Right renal cortex interstitium (tissue), 3 donors: ENCODE results near the gene CACNA1C. TPM values are rescaled to one million over a fixed set of nuclear protein-coding genes. Genes with fewer than 3 reads are reported as not detected.

Source experiments
- DNase-seq, 3 donors: peaks; one replicate each; pipeline ENCODE4 v3.0.0-alpha.2; 2013; ENCODE audit warnings: low read depth in 3 of 3, low spot score in 2 of 3
- polyA plus RNA-seq, 3 donors: library from polyadenylated mRNA; unstranded; fragments of 120-200 nt; gene quantifications; one replicate each; pipeline ENCODE4 v1.2.1, GENCODE V29; 2013; ENCODE audit not compliant: insufficient read length in 3 of 3

The CACNA1C gene
- polyA plus RNA-seq = 1 to 10 TPM; 5.7 to 6.4 (median 5.8) TPM

GRCh38 chr12:2052826-2053678 is at the start of gene CACNA1C:
TSS of gene CACNA1C (plus strand) at chr12:2052987. CDS start at chr12:2053563, 576 bp downstream.
- no peak for DNase-seq

- DNase-seq = peak in 2 of 3 donors; percentile 16 to 32
Measured at GRCh38 chr12:2003676-2004112, 49.1 kb upstream of the CACNA1C start.

- DNase-seq = peak; percentile 82 to 91 (median 84)
Measured at GRCh38 chr12:2004113-2004929, 48.5 kb upstream of the CACNA1C start, which contains the start of gene DCP1B. TSS of gene DCP1B (minus strand) at chr12:2004457. CDS start at chr12:2004431, 26 bp downstream.

- DNase-seq = no peak
Measured at GRCh38 chr12:2008677-2009076, 44.1 kb upstream of the CACNA1C start.

- DNase-seq = no peak
Measured at GRCh38 chr12:2009623-2010022, 43.2 kb upstream of the CACNA1C start.

GRCh38 chr12:2011643-2012607 is 40.9 kb upstream of the CACNA1C start:
- no peak for DNase-seq

- no peak for DNase-seq
Measured at GRCh38 chr12:2013086-2013485, 39.7 kb upstream of the CACNA1C start.

- DNase-seq = no peak
Measured at GRCh38 chr12:2013527-2014223, 39.1 kb upstream of the CACNA1C start.

GRCh38 chr12:2014231-2014630 is 38.6 kb upstream of the CACNA1C start:
- DNase-seq = no peak

- DNase-seq = no peak
Measured at GRCh38 chr12:2016862-2017545, 35.8 kb upstream of the CACNA1C start.

GRCh38 chr12:2017546-2018337 is 35.0 kb upstream of the CACNA1C start:
- DNase-seq = peak in 1 of 3 donors; percentile 30

- peak in 1 of 3 donors; percentile 52 for DNase-seq
Measured at GRCh38 chr12:2018391-2018790, 34.4 kb upstream of the CACNA1C start.

GRCh38 chr12:2019126-2019525 is 33.7 kb upstream of the CACNA1C start:
- DNase-seq = no peak

GRCh38 chr12:2020511-2020910 is 32.3 kb upstream of the CACNA1C start:
- no peak for DNase-seq

GRCh38 chr12:2023365-2023764 is 29.4 kb upstream of the CACNA1C start:
- no peak for DNase-seq

GRCh38 chr12:2027351-2027750 is 25.4 kb upstream of the CACNA1C start:
- DNase-seq = no peak

- DNase-seq = no peak
Measured at GRCh38 chr12:2029851-2030250, 22.9 kb upstream of the CACNA1C start.

- DNase-seq = no peak
Measured at GRCh38 chr12:2032506-2032905, 20.3 kb upstream of the CACNA1C start.
